H1 (cell line): Measurements from ENCODE around the gene PDLIM4. TPM values are rescaled to one million over a fixed set of nuclear protein-coding genes. Genes with fewer than 3 reads are reported as not detected.

ENCODE experiments used
- CTCF ChIA-PET: fragments of 300-600 bp; sonication (Branson Sonifier 250); formaldehyde crosslinking; loops from one replicate; lab custom pipeline; 2021; ENCODE audit not compliant: partially characterized antibody; lab: Charles Lee
- POLR2A ChIA-PET: fragments of 300-600 bp; sonication (Branson Sonifier 250); formaldehyde crosslinking; loops from one replicate; lab custom pipeline; 2021; ENCODE audit warnings: inconsistent platforms; ENCODE audit not compliant: partially characterized antibody; lab: Charles Lee
- DNase-seq, 2 experiments: peaks; one replicate each; pipeline versions ENCODE4 v3.0.0 to v3.0.0-alpha.2; 2010 to 2022; ENCODE audit warnings: low spot score in 2 of 2, low read depth in 1 of 2, mixed read lengths in 1 of 2
- FAIRE-seq: peaks from 2 replicates; lab custom pipeline; 2011; peaks lifted over from hg19 to GRCh38; lab: Jason Lieb, UNC
- H2AFZ ChIP-seq: 2 replicates; pipeline ENCODE4 v1.8.1; 2012; ENCODE audit warnings: low read length, inconsistent platforms
- H2AK5ac ChIP-seq: 2 replicates; pipeline ENCODE4 v1.6.1; 2013; ENCODE audit warnings: low read depth, low read length
- H2BK120ac ChIP-seq: replicated peaks from 2 replicates; pipeline ENCODE3; 2013; ENCODE audit warnings: low read depth, low read length, inconsistent platforms
- H2BK12ac ChIP-seq: 2 replicates; pipeline ENCODE4 v1.6.1; 2013; ENCODE audit warnings: low read depth, low read length
- H2BK15ac ChIP-seq: 2 replicates; pipeline ENCODE4 v1.6.1; 2013; ENCODE audit warnings: low read length
- H2BK20ac ChIP-seq: 2 replicates; pipeline ENCODE4 v1.6.1; 2013; ENCODE audit warnings: low read length
- H2BK5ac ChIP-seq: 2 replicates; pipeline ENCODE4 v1.6.1; 2013; ENCODE audit warnings: low read depth, low read length
- H3K14ac ChIP-seq: 2 replicates; pipeline ENCODE4 v1.6.1; 2013; ENCODE audit warnings: inconsistent platforms; ENCODE audit not compliant: insufficient read length
- H3K18ac ChIP-seq: 2 replicates; pipeline ENCODE4 v1.6.1; 2013; ENCODE audit warnings: low read length; ENCODE audit errors: extremely low read depth
- H3K23ac ChIP-seq: 2 replicates; pipeline ENCODE4 v1.6.1; 2013; ENCODE audit warnings: inconsistent platforms; ENCODE audit not compliant: insufficient read length
- H3K23me2 ChIP-seq: 2 replicates; pipeline ENCODE4 v1.6.1; 2013; ENCODE audit warnings: low read depth, low read length
- H3K27ac ChIP-seq: 2 replicates; pipeline ENCODE4 v1.6.1; 2011; ENCODE audit warnings: low read depth, low read length, inconsistent platforms
- H3K27me3 ChIP-seq, 4 experiments: replicated peaks in 1 of 4; 1 replicate in 1 of 4; 2 replicates in 3 of 4; pipeline versions ENCODE4 v1.6.1 to v1.8.1; 2011 to 2013; ENCODE audit warnings: low read length in 3 of 4, mild to moderate bottlenecking in 3 of 4, inconsistent platforms in 2 of 4, mixed read lengths in 2 of 4, moderate library complexity in 1 of 4; ENCODE audit not compliant: control insufficient read depth in 3 of 4, insufficient read depth in 3 of 4; ENCODE audit errors: extremely low read depth in 1 of 4
- H3K36me3 ChIP-seq, 4 experiments: 2 replicates each; pipeline versions ENCODE4 v1.6.1 to v1.8.1; 2011 to 2013; ENCODE audit warnings: mild to moderate bottlenecking in 4 of 4, low read length in 3 of 4, moderate library complexity in 2 of 4, control low read depth in 1 of 4, inconsistent platforms in 1 of 4; ENCODE audit not compliant: insufficient read depth in 4 of 4, control insufficient read depth in 2 of 4
- H3K4ac ChIP-seq: replicated peaks from 2 replicates; pipeline ENCODE3; 2013; ENCODE audit warnings: low read length, low read depth, mixed read lengths, inconsistent platforms; ENCODE audit not compliant: insufficient read length
- H3K4me1 ChIP-seq, 4 experiments: replicated peaks in 1 of 4; 1 replicate in 1 of 4; 2 replicates in 3 of 4; pipeline versions ENCODE4 v1.6.1 to v1.8.1; 2011 to 2013; ENCODE audit warnings: low read length in 3 of 4, inconsistent platforms in 2 of 4, mixed read lengths in 1 of 4; ENCODE audit not compliant: insufficient read depth in 4 of 4, control insufficient read depth in 3 of 4
- H3K4me2 ChIP-seq, 2 experiments: 2 replicates each; pipeline versions ENCODE4 v1.6.1 to v1.8.1; 2011 to 2013; ENCODE audit warnings: low read depth in 2 of 2, low read length in 2 of 2, control low read depth in 1 of 2, inconsistent platforms in 1 of 2, mild to moderate bottlenecking in 1 of 2; ENCODE audit not compliant: insufficient read depth in 1 of 2
- H3K4me3 ChIP-seq, 4 experiments: fragments of 200-600, 300-600 bp in 1 of 4; sonication (generic), shearing (Covaris generic), sonication (Bioruptor Twin) in 1 of 4; 2 replicates each; pipeline versions ENCODE4 v1.5.1 to v1.8.1; 2011 to 2016; ENCODE audit warnings: low read length in 4 of 4, low read depth in 3 of 4, control low read depth in 2 of 4, inconsistent platforms in 2 of 4, mild to moderate bottlenecking in 2 of 4, mixed read lengths in 1 of 4, moderate library complexity in 1 of 4; ENCODE audit not compliant: insufficient read depth in 2 of 4; ENCODE audit errors: extremely low read depth in 1 of 4
- H3K56ac ChIP-seq: replicated peaks from 2 replicates; pipeline ENCODE3; 2013; ENCODE audit warnings: low read depth, mild to moderate bottlenecking, mixed read lengths, low read length, inconsistent platforms; ENCODE audit not compliant: insufficient read length
- H3K79me1 ChIP-seq: 2 replicates; pipeline ENCODE4 v1.6.1; 2013; ENCODE audit warnings: low read depth, low read length, control low read depth
- H3K79me2 ChIP-seq, 2 experiments: 2 replicates each; pipeline versions ENCODE4 v1.6.1 to v1.8.1; 2012 to 2013; ENCODE audit warnings: low read length in 2 of 2, mild to moderate bottlenecking in 2 of 2, inconsistent platforms in 1 of 2; ENCODE audit not compliant: insufficient read depth in 2 of 2, control insufficient read depth in 1 of 2
- H3K9ac ChIP-seq, 4 experiments: replicated peaks in 1 of 4; 1 replicate in 1 of 4; 2 replicates in 3 of 4; pipeline versions ENCODE4 v1.6.1 to v1.8.1; 2011 to 2013; ENCODE audit warnings: low read depth in 3 of 4, low read length in 3 of 4, control low read depth in 2 of 4, mild to moderate bottlenecking in 2 of 4, moderate library complexity in 2 of 4, inconsistent platforms in 1 of 4; ENCODE audit errors: extremely low read depth in 1 of 4
- H3K9me3 ChIP-seq, 2 experiments: 2 replicates each; pipeline versions ENCODE4 v1.6.1 to v1.8.1; 2012 to 2013; ENCODE audit warnings: mild to moderate bottlenecking in 2 of 2, moderate library complexity in 2 of 2, control low read depth in 1 of 2, inconsistent platforms in 1 of 2, low read depth in 1 of 2, low read length in 1 of 2, mixed read lengths in 1 of 2; ENCODE audit not compliant: insufficient read depth in 2 of 2
- H4K20me1 ChIP-seq, 2 experiments: replicated peaks in 1 of 2; 2 replicates each; pipeline versions ENCODE3 to v1.8.1; 2011 to 2013; ENCODE audit warnings: inconsistent platforms in 2 of 2, low read length in 2 of 2, mild to moderate bottlenecking in 1 of 2; ENCODE audit not compliant: insufficient read depth in 2 of 2, control insufficient read depth in 1 of 2
- H4K5ac ChIP-seq: 2 replicates; pipeline ENCODE4 v1.6.1; 2013; ENCODE audit warnings: low read length, low read depth, mixed read lengths, inconsistent platforms; ENCODE audit not compliant: insufficient read length
- H4K8ac ChIP-seq: 2 replicates; pipeline ENCODE4 v1.8.0; 2013; ENCODE audit warnings: mild to moderate bottlenecking, moderate library complexity, low read length, inconsistent platforms; ENCODE audit not compliant: insufficient read depth; ENCODE audit errors: extremely low read depth
- H4K91ac ChIP-seq: replicated peaks from 2 replicates; pipeline ENCODE3; 2013; ENCODE audit warnings: low read length, mixed read lengths, inconsistent platforms; ENCODE audit not compliant: insufficient read length
- GTF2F1 ChIP-seq: IDR thresholded peaks from 2 replicates; pipeline ENCODE4 v1.6.1; 2012; ENCODE audit warnings: low read depth, low read length, improper control_type of control experiment, borderline replicate concordance
- SP1 ChIP-seq: IDR thresholded peaks from 2 replicates; pipeline ENCODE4 v1.6.1; 2011; ENCODE audit warnings: low read depth, low read length
- SUZ12 ChIP-seq: fragments of 200-600 bp; sonication (generic); IDR thresholded peaks from 2 replicates; pipeline ENCODE4 v1.6.1; 2012; ENCODE audit warnings: mild to moderate bottlenecking, inconsistent platforms, low read length, moderate library complexity, mixed read lengths
- WGBS, 2 experiments: shearing (Covaris generic) in 1 of 2; methylation state at CpG; one replicate each; pipeline versions ENCODE4 v1.1.6 to v1.1.7; 2013 to 2015; ENCODE audit warnings: low lambda C conversion rate in 2 of 2, mixed read lengths in 2 of 2, inconsistent platforms in 1 of 2, low coverage in 1 of 2, missing lambda C conversion rate in 1 of 2; ENCODE audit not compliant: insufficient replicate concordance in 2 of 2, insufficient coverage in 1 of 2, insufficient read length in 1 of 2; ENCODE audit errors: extremely low coverage in 1 of 2, missing lambda C conversion rate in 1 of 2; 5-methylcytosine and 5-hydroxymethylcytosine counted together
- polyA plus RNA-seq, 7 experiments: library from polyadenylated mRNA; depleted of rRNA in 3 of 7; stranded (reverse) in 5 of 7; unstranded in 2 of 7; fragments of >200 nt in 5 of 7; fragments of 200-250 nt in 2 of 7; gene quantifications; 1 replicate in 5 of 7; 2 replicates in 1 of 7; 4 replicates in 1 of 7; pipeline versions ENCODE4 v1.2.1 to v1.2.3, GENCODE V29; 2011 to 2013; ENCODE audit warnings: missing spikeins in 2 of 7, mixed read lengths in 2 of 7
- total RNA-seq: library from RNA; stranded (reverse); fragmentation: NEBNext Ultra II Directional; extraction: Animal tissue kit (Norgen Biotek cat#: 25700); gene quantifications from 2 replicates; pipeline ENCODE4 v1.2.1, GENCODE V29; 2021

Gene PDLIM4
- total and polyA plus RNA-seq, 2 of the 8 experiments (the other 6 are each of a cell fraction or from before 2014, with no cell fraction given) = 10.7 to 29.1 TPM

- H3K79me1 ChIP-seq = no peaks in the 10 kb centered on the region
- POLR2A ChIA-PET = interaction anchor here (3.5 kb wide), 1 partner anchor 14 kb away, joined by 26 read pairs; the partner anchor contains the start of gene SLC22A4
- no peak overlapping the region for H2BK12ac ChIP-seq
- H2BK5ac ChIP-seq = no peak overlapping the region
- no peaks in the 10 kb centered on the region for H3K9me3 ChIP-seq
- H4K5ac ChIP-seq = no peak overlapping the region
- H3K4ac ChIP-seq = no peak overlapping the region
- H3K23ac ChIP-seq = no peak overlapping the region
- H2BK120ac ChIP-seq = no peak overlapping the region
- no peak overlapping the region for H3K4me2 ChIP-seq
- DNase-seq = no peak
- no peak overlapping the region for H2BK15ac ChIP-seq
- H3K18ac ChIP-seq = no peak overlapping the region
- H3K36me3 ChIP-seq = no peaks in the 10 kb centered on the region
- no peaks in the 10 kb centered on the region for H4K20me1 ChIP-seq
- H2AK5ac ChIP-seq = no peak overlapping the region
- no peak for TF ChIP-seq SUZ12
- TF ChIP-seq GTF2F1 = no peak
- TF ChIP-seq SP1 = no peak
- TF ChIP-seq, all 59 proteins: peak for 0
- CTCF ChIA-PET = interaction anchor here (0.7 to 4.3 kb wide), 11 partner anchors 7 to 266 kb away, joined by 3 to 33 read pairs (median 4); no protein-coding TSS in a partner anchor
- FAIRE-seq = no peak
- no peak overlapping the region for H3K27ac ChIP-seq
- H2AFZ ChIP-seq = no peak overlapping the region
- no peak overlapping the region for H3K56ac ChIP-seq
- H3K4me1 ChIP-seq = peaks cover 0 to 8% (median 3%) of the 10 kb centered on the region in 4 experiments; a peak in 4 of 7 replicates
- H3K9ac ChIP-seq = no peak overlapping the region
- no peaks in the 10 kb centered on the region for H3K27me3 ChIP-seq
- H2BK20ac ChIP-seq = no peak overlapping the region
- H3K4me3 ChIP-seq = no peak overlapping the region
- no peak overlapping the region for H4K8ac ChIP-seq
- WGBS, 2 experiments = 86% methylated on average over 3 of the region's 3 CpGs; no CpG with 5 or more reads in 1 of the 2 experiments
- H3K23me2 ChIP-seq = no peaks in the 10 kb centered on the region
- no peak overlapping the region for H3K14ac ChIP-seq
- no peak overlapping the region for H4K91ac ChIP-seq
- no peaks in the 10 kb centered on the region for H3K79me2 ChIP-seq
These were observed 22.3 kb downstream of the PDLIM4 start for GRCh38 chr5:132279801-132280200.
